Left ventricle myocardium superior (tissue), 1 donor: ENCODE results near the gene CCDC154. TPM values are rescaled to one million over a fixed set of nuclear protein-coding genes. Genes with fewer than 3 reads are reported as not detected.

ENCODE experiments used
- ATAC-seq: fragments of 200-7000 bp; cut with Tn5 transposase; one replicate; pipeline ENCODE4 v1.9.1; 2020; ENCODE audit warnings: mild to moderate bottlenecking, moderate library complexity
- DNase-seq: peaks from one replicate; pipeline ENCODE4 v3.0.0-alpha.2; 2020
- intact Hi-C: fragments of 100-400 bp; cut with micrococcal nuclease; formaldehyde crosslinking; loops from one replicate; pipeline ENCODE4 v1.11.0; 2022
- total RNA-seq: library from RNA; stranded (reverse); fragmentation: NEBNext Ultra II Directional; extraction: Animal tissue kit (Norgen Biotek cat#: 25700); gene quantifications from one replicate; pipeline ENCODE4 v1.2.1, GENCODE V29; 2021
- donor health status: DM: no; HTN: yes; CAD: no; lungs with severe emphysema.

Gene CCDC154
- total RNA-seq, 1 donor from 2014 or later, result 1.6 TPM

GRCh38 chr16:1458977-1459341 is 14.6 kb upstream of the CCDC154 start:
- ATAC-seq, result no peak
- DNase-seq, result no peak
- intact Hi-C loops, result no loop called here

DNA sequence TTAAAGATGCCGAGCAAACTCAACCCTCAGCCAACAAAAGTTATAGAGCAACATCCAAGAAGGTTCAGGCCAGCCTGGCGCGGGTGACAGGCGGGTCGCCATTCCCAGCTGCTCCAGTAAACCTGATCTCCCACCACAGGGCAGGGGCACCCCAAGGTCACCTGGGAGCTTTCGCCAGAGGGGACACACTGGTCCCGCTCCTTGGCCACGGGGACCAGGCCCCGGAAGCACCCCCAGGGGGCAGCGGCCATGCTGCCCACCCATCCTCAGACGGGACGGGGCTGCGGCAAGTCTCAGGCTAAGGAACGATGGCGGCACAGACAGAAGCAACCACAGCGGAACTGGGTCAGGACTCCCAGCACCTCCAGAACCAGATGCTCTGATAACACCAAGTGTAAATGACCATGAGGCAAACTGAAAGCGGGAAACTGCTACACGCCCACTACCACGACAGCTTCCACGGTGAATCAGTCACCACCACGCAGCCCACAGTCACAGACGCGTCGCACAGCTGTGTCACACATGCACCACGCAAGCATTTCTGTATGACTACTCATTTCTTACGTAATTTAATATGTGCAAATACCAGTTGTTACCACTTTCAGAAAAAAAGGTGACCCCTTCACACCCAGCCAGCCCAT is 14.1 kb upstream of the CCDC154 start:
- intact Hi-C loops, result no loop called here
- ATAC-seq (no peak), DNase-seq (no peak)

DNA sequence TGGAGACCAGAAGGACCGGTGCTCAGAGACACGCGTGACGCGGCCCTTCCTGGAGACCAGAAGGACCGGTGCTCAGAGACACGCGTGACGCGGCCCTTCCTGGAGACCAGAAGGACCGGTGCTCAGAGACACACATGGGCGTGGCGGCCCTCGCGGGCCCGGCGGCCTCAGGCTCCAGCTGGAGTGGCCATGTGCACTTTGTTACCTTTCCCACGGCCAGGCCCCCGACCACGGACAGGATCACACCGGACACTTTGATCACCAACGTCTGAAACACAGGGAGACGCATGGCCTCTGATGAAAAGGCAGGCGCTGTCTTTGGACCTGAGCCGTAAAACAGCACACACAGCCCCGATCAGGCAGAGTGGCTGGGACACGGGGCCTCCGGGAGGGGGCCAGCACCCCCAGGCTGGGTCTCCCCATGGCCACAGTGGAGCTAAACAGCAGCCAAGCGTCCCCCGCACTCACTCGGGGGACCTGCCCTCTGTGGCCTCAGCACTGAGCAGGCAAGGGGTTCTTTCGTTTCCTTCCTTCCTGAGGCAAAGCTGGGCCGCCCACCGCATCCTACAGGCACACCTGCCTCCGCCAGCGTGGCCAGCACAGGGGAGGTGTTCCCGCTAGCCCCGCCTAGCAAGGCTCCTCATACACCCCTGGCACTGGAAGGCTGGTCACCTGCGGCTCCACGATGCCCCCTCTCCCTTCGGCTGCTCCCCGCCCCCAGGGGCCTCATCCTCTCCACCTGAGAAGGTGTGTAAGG is 13.3 kb upstream of the CCDC154 start:
- DNase-seq, result no peak
- intact Hi-C loops, result no loop called here

GRCh38 chr16:1456951-1457350 is 12.6 kb upstream of the CCDC154 start:
- intact Hi-C loops, result no loop called here
- DNase-seq (no peak), ATAC-seq (no peak)

More for the DNA sequence above, 13.3 kb upstream of the CCDC154 start:
- ATAC-seq, result no peak

DNA sequence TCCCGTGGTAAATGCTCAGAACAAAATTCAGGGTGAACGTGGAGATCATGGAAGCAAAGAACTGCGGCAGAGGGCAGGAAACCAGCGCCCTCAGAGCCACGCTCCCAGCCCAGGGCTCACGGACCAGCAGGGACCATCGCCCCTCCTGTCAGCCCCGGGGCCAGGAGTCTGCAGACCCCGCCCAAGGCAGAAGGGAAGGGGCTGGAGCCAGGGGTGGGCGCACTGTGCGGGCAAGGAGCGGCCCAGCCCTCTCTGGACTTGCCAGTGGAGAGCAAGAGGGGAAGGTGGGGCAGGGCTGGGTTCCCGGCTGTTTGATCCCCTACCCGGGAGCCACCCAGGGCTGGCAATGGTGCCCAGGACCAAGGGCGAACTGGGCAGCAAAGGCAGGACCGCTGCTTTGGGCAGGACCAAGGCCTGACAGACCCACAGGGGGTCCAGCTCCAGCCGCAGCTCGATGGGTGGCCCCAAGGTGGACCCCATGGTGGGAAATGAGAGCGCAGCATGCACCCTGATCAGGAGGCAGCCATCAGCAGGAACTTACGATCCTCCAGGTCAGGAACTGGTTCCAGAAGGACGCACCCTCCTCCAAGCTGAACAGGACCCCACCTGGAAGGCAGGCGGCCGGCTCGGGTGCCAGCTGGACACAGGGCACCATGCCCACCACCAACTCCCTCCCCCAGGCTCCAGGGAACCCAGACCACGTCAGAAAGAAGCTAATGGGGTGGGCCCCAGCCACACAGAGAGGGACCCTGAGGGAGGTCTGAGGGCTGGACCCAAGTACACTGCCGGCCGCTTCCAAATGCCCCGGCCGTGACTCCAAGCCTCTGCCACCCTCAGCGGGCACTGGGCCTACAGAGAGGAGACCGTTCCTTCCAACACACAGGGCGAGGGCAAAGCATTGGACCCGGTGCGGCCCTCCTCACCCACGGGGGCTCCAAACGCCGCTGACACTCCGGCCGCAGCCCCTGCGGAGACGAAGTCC is 11.1 kb upstream of the CCDC154 start:
- ATAC-seq, result no peak
- no peak for DNase-seq
- intact Hi-C loops, result no loop called here

GRCh38 chr16:1454561-1454960 is 10.2 kb upstream of the CCDC154 start:
- DNase-seq, result no peak
- intact Hi-C loops, result no loop called here
- ATAC-seq, result no peak

DNA sequence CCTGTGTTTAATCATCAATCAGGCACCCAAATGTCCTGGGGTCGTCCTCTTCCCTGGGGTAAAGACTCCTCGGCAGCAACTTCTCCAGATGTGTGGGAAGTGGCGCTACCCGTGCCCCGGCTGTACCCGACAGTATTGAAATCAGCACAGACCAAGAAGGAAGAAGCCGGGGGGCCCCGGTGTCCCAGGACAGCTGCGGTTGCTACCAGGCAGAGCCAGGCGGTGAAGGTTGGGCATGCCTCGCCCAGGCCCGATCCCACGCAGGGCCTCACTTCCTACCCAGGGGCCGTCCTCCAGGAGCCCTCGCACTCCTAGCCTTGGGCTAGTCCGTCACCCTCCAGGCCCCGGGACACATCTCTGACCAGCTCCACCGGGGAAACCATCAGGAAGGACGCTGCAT is 9.0 kb upstream of the CCDC154 start:
- intact Hi-C loops, result no loop called here
- ATAC-seq, result no peak
- DNase-seq, result no peak

DNA sequence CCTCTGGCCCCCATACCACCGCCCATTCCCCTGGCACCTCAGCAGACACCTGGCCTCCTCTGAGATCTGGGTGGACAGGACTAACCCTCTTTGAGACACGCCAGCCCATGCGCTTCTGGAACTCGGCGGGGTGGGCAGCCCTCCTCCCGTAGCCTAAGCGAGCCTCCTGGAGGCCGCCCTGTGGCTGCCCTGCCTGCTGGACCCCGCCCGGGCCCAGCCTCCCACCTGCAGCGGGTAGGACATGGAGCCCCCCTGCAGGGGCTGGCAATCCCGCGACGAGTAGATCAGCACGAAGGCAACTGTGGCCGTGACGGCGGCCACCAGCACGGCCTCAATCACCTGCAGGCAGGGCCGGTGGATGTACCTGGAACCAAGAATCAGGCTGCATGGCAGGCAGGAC is 8.2 kb upstream of the CCDC154 start:
- intact Hi-C loops, result no loop called here
- DNase-seq (no peak), ATAC-seq (no peak)

DNA sequence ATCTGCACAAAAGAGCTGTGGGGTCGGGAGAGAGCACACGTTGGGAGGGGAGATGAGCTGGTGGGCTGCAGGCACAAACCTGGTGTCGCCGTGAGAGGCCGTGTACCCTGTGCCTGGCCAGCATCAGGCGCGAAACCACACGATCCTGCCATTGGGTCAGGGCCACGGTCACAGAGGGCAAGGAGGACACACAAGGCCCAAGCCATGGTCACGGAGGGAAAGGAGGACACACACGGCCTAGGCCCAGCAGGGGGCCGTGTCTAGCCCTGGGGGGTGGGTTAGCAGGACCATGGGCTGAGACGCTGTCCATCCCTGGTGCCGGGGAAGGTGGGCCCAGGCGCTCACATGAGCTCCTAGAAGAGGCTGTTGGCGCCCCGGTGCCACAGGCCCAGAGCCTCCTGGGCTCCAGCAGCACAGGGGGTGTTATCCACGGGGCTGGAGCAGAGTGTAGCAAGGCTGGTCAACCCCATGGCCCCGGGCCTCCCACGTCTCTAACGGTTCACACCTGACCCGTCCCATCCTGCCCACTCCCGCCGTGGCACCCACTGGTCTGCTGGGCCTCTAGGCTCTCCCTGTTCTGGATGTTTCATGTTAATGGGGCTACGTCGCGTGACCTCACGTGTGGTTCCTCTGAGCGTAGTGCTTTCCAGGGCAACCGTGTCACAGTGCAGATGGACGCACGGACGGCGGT is 7.5 kb upstream of the CCDC154 start:
- no peak for ATAC-seq
- DNase-seq, result no peak
- intact Hi-C loops, result no loop called here

DNA sequence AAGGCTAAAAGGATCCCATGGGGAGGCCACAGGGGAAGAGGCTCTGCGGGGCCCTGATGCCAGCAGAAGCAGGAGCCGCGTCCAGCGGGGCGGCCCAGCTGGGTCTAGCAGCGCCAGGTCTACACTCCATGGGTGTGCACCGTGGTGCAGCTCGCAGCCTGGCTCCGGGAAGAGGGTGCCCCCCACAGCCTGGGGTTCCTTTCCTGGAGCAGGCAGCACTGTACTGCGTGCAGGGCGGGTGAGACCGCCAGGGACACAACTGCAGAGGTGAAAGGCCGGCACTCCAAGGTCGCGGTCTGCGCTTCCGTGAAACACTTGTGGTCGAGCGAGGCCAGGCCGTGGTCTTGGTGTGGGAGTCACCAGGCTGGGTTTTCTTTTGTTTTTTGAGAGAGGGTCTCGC is 6.5 kb upstream of the CCDC154 start:
- intact Hi-C loops, result no loop called here
- DNase-seq (no peak), ATAC-seq (no peak)

- intact Hi-C loops, result no loop called here
- no peak for DNase-seq
- ATAC-seq, result no peak
These were observed 5.9 kb upstream of the CCDC154 start for GRCh38 chr16:1450218-1450617.

GRCh38 chr16:1449201-1449788 is 4.9 kb upstream of the CCDC154 start:
- intact Hi-C loops, result no loop called here
- no peak for ATAC-seq
- DNase-seq, result no peak

DNA sequence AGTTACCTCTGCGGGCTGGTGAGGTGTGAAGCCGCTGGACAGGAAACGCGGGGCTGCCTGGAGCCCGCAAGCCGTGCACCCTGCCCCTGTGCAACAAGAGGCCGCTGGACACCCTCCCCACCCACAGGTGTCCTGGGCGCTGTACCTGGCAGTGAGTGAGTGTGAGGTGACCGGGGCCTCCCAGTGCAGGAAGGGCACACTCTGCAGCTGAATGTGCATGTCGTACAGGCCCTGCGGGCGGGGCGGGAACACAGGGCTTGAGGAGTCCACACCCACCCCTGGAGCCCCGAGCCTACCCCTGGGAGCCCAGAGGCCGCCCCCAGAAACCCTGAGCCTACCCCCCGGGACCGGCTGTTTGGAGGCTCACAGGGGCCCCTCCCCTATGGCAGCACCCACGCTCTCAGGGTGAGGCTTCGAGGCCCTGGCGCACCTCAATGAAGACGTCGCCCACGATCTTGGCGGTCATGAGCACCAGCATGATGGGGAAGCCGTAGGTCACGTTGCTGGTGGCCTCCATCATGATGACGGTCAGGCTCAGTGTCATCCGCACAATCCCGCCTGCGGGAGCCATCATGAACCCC is 4.3 kb upstream of the CCDC154 start:
- no peak for ATAC-seq

DNA sequence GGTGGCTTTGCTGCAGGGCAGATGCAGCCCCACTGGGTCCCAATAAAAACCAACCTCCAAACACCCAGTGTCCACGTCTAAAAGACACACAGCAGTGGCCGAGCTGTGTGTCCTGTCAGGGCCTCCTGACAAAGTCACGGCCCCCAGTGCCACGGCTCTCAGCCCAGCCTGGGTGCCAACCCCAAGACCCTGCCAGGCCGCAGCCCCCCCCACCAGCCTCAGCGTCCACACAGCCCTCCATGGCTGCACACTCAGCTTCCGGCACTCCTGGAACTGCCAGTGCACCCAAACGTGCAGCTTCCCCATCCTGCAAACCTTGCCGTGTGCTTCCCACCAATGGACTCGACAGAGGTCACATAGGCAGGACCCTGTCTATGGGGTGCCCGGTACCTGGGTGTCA is 3.6 kb upstream of the CCDC154 start:
- intact Hi-C loops, result no loop called here
- DNase-seq (no peak), ATAC-seq (no peak)

More for the DNA sequence above, 4.3 kb upstream of the CCDC154 start:
- DNase-seq, result no peak
- intact Hi-C loops, result no loop called here

DNA sequence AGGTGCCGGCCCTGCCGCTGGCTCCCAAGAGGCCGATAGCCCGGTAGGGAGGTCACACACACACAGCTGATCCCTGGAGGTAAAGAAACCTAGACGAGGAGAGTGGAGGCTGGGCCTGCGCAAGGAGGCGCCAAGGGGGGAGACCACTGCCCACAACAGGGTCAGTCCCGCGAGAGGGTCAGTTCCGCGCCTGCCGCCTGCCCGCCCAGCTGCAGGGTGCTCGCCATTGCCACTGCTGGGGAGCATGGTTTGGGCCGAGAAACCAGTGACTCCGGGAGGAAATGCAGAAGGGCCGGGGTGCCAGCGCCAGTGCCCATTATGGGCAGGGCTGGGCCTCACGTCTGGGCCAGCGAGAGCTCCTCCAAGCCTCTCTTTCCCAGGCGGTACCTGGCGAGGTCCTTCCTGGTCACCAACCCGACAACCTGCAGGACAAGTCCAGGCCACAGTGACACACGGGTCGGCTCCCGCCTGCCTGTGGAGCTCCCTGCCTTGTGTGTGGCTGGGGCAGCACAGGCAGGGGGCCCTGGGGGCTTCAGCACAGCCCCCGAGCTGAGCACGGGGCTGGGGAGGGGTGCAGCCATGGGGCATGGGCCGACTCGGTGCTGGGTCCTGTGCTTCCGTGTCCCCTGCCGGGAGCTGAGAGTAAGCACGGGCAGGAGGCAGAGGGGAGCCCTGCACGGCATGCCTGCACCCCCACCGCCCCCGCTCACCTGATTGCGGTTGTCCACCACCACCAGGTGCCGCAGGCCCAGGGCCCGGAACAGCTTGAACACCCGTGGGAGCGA is 2.1 kb upstream of the CCDC154 start:
- ATAC-seq (no peak), DNase-seq (no peak)
- intact Hi-C loops, result no loop called here

- DNase-seq, result no peak
- ATAC-seq, result no peak
- intact Hi-C loops, result no loop called here
These were observed 1.3 kb upstream of the CCDC154 start for GRCh38 chr16:1445518-1446203.

GRCh38 chr16:1444730-1445517 is 568 bp upstream of the CCDC154 start:
- no peak for ATAC-seq
- DNase-seq, result no peak
- intact Hi-C loops, result no loop called here
